Frontal cortex (tissue), 4 donors: ENCODE results near the gene ITGA7. TPM values are rescaled to one million over a fixed set of nuclear protein-coding genes. Genes with fewer than 3 reads are reported as not detected.

Experiments used
- DNase-seq, 2 donors: peaks; one replicate each; pipeline ENCODE4 v3.0.0; 2012; ENCODE audit warnings: low spot score in 2 of 2
- FAIRE-seq: peaks from 2 replicates; lab custom pipeline; 2012; peaks lifted over from hg19 to GRCh38; lab: Jason Lieb, UNC
- total RNA-seq: library from RNA; depleted of rRNA; stranded (reverse); fragments of >200 nt; gene quantifications from one replicate; pipeline ENCODE4 v1.2.3, GENCODE V29; 2014
- donor health status: control.
- donor health status: control.
- donor health status: control.

Gene ITGA7
- total RNA-seq, 1 donor from 2014 or later = 3.7 TPM

- no peak for FAIRE-seq
- DNase-seq = no peak
Measured at GRCh38 chr12:55686366-55687010, 21.2 kb downstream of the ITGA7 start.

- FAIRE-seq = no peak
- no peak for DNase-seq
Measured at GRCh38 chr12:55685671-55686070, 22.0 kb downstream of the ITGA7 start.

GRCh38 chr12:55684761-55685370 lies 22.8 kb downstream of the ITGA7 start:
- DNase-seq (no peak), FAIRE-seq (no peak)

GRCh38 chr12:55683676-55684075 lies 24.0 kb downstream of the ITGA7 start:
- DNase-seq (no peak), FAIRE-seq (no peak)

GRCh38 chr12:55682087-55682796 lies 25.5 kb downstream of the ITGA7 start:
- no peak for FAIRE-seq

GRCh38 chr12:55681142-55682077 lies 26.3 kb downstream of the ITGA7 start:
- DNase-seq (peak in 1 of 2 donors; percentile 42), FAIRE-seq (no peak)

More at GRCh38 chr12:55682087-55682796, 25.5 kb downstream of the ITGA7 start:
- no peak for DNase-seq

GRCh38 chr12:55679691-55680090 lies 28.0 kb downstream of the ITGA7 start:
- FAIRE-seq (no peak), DNase-seq (no peak)

- FAIRE-seq (no peak), DNase-seq (no peak)
Measured at GRCh38 chr12:55676707-55677106, 31.0 kb downstream of the ITGA7 start.

GRCh38 chr12:55675666-55676065 lies 32.0 kb downstream of the ITGA7 start:
- no peak for FAIRE-seq
- DNase-seq = no peak

GRCh38 chr12:55673638-55674037 lies 34.1 kb downstream of the ITGA7 start:
- DNase-seq = no peak
- FAIRE-seq = no peak

GRCh38 chr12:55671746-55672145 lies 36.0 kb downstream of the ITGA7 start:
- FAIRE-seq (no peak), DNase-seq (no peak)

GRCh38 chr12:55670276-55670675 lies 37.4 kb downstream of the ITGA7 start:
- FAIRE-seq = no peak

GRCh38 chr12:55666508-55666907 lies 41.2 kb downstream of the ITGA7 start:
- FAIRE-seq = no peak
- no peak for DNase-seq

More at GRCh38 chr12:55670276-55670675, 37.4 kb downstream of the ITGA7 start:
- no peak for DNase-seq

- DNase-seq = no peak
- no peak for FAIRE-seq
Measured at GRCh38 chr12:55664826-55665225, 42.9 kb downstream of the ITGA7 start.

- FAIRE-seq (no peak), DNase-seq (no peak)
Measured at GRCh38 chr12:55663391-55663790, 44.3 kb downstream of the ITGA7 start.

- no peak for FAIRE-seq
- no peak for DNase-seq
Measured at GRCh38 chr12:55659486-55660385, 48.0 kb downstream of the ITGA7 start.

GRCh38 chr12:55658635-55659391 lies 48.9 kb downstream of the ITGA7 start:
- no peak for DNase-seq
- FAIRE-seq = no peak

GRCh38 chr12:55658212-55658611 lies 49.5 kb downstream of the ITGA7 start:
- FAIRE-seq (no peak), DNase-seq (no peak)
